C4-2B (cell line): ENCODE results near the gene CCT5.
"Not testable (repeated sequence)": the region's sequence is repeated elsewhere in the genome, so short reads cannot be mapped to it uniquely, and the experiment has no call there.

Experiments used
- H3K27ac ChIP-seq: fragments of 450-650 bp; 2 replicates; pipeline ENCODE4 v1.5.1; 2017
- CTCF ChIP-seq: fragments of 450-650 bp; conservative IDR thresholded peaks from 2 replicates; pipeline ENCODE4 v1.5.1; 2017; ENCODE audit warnings: mild to moderate bottlenecking
- ZFX ChIP-seq: fragments of 450-650 bp; IDR thresholded peaks from 2 replicates; pipeline ENCODE4 v1.6.1; 2017

The CCT5 gene

DNA sequence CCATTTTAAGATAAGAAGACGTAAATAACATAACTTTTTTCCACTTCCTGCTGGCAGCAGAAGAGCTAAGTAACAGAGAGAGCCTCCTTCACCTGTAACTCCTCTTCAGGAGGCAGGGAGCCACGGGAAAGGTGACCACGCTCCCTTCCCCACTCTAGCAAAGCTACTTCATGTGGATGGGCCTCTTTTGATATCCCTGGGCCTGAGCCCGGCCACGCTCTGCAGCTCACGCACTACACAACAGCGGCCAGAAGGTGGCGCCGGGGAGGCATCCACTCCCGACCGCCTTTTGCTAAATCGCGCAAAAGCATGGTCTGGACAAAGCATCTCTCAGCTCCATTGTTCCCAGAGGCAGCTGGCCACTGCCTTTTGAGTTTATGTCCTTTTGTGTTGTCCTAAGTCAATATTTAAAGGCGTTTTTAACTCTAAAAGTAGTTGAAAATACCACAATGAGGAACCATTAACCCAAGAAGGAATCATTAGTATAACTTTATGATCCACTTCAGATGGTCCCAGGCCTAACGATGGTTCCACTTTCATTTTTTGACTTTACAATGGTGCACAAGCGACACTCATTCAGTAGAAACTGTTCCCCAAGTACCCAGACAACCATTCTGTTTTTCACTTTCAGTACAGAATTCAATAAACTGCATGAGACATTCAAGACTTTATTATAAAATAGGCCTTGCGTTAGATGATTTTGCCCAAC lies 34.0 kb downstream of the CCT5 start:
- no peak overlapping the region for H3K27ac ChIP-seq
- TF ChIP-seq ZFX (no peak), CTCF (peak; percentile 94)

DNA sequence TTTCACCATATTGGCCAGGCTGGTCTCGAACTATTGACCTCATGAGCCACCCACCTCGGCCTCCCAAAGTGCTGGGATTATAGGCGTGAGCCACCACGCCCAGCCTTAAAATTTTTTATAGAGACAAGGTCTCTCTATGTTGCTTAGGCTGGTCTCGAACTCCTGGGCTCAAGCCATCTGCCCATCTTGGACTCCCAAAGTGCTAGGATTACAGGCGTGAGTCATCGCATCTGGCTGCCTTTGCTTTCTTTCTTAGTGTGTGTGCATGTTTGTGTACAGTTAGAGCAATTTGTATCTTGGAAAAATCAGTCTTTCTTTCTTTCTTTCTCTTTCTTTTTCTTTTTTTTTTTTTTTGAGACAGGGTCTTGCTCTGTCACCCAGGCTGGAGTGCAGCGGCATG lies 35.3 kb downstream of the CCT5 start:
- not testable (repeated sequence) for H3K27ac ChIP-seq

- no peak for TF ChIP-seq CTCF
- TF ChIP-seq ZFX: no peak
Observed at GRCh38 chr5:10286162-10286861, 36.2 kb downstream of the CCT5 start.

DNA sequence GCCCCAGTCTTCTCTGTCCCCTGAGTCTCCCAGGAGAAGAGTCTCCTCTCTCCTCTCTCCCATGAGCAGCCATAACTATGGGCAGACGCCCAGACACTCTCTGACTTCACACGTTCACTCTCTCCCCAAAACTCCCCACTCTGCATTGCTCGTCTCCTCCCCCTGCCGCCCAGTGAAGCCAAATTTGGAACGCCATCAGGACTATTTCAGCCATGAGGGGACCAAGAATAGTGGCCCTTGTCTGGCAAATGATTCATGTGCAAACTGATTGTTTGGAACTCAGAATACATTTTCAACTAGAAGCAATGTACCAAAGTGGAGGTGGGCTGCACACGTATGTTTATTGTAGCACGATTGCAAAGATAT lies 36.8 kb downstream of the CCT5 start:
- H3K27ac ChIP-seq: no peak overlapping the region
- TF ChIP-seq ZFX: no peak
- TF ChIP-seq CTCF: no peak

More at GRCh38 chr5:10286162-10286861, 36.2 kb downstream of the CCT5 start:
- H3K27ac ChIP-seq: no peak overlapping the region

DNA sequence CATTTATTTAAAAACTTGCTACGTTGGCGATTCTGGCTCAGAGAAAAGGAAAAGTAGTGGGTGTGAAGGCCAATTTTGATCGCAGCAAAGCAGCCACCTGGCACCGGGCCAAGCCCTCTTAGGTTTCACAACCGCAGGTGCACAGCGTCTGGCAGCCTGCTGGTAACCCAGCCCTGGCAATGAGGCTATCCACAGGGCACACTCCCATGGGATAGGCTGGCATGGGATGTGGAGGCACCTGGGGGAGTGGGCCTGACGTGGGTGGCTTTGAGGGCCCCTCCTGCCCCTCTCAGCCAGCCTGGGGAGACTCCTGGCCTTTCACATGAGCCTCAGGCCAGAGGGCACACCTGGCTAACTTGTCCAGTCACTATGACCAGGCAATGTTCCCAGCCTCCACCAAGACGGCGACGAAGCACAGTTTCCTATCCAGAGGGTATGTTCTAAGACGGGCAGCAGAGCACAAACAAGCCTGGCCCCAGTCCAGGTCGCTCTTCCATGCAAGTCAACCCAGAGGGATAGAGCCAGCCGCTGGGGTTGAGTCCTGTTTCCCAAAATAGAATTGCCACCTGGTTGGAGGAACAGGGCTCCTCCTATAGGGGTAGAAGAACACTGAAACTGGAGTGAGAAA lies 38.6 kb downstream of the CCT5 start:
- TF ChIP-seq CTCF (no peak), ZFX (0 out of 2 replicates have a peak, but pooled peaks have one; percentile 5)
- H3K27ac ChIP-seq: peak overlapping the region; percentile 87

DNA sequence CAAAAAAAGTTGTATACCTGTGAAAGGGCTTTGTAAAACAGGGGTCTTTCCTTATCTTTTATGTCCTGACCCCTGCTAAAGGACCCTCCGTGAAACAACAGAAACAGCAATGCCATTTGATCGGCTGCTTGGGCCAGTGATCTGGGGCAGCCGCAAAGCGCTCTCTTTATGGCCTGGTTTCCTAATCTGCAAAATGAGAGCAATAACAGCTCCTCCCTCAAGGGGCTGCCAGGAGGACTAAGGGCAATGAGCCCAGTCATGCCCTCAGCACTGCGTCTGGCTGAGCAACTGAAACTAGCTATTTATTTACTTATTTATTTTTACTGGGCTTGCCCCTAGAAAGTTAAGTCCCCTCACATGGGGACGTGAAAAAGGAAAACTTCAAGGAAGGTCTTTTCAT lies 39.3 kb downstream of the CCT5 start:
- TF ChIP-seq CTCF (no peak; the same call in 1 of the 2 replicates), ZFX (no peak)
- H3K27ac ChIP-seq: peak overlapping the region; percentile 87

DNA sequence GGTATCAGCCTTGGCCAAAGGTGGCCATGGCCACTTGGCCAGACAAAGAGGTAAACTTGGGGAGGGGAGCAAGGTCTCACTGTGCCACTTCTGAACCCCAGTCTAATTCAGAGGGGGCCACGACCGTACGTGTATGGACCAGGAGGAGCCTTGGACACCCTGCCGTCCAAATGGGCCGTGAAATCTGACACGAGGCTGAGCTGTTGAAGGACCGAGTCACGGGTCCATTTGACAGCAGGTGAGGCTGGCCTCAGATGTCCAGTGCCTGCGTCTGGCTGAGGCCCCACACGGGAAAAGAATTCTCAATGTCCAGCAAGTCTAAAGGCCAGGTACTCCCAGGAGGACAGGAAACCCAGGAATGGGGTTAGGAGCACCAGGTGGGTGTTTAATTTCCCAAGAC lies 39.9 kb downstream of the CCT5 start:
- no peak for TF ChIP-seq ZFX
- peak overlapping the region; percentile 87 for H3K27ac ChIP-seq

GRCh38 chr5:10290438-10290837 lies 40.4 kb downstream of the CCT5 start:
- peak overlapping the region; percentile 87; the same call in 1 of the 2 replicates for H3K27ac ChIP-seq
- TF ChIP-seq CTCF (no peak), ZFX (no peak)
